Fibroblast of skin of back (primary cell): Measurements from ENCODE around the gene ACVR1C.

ENCODE experiments used
- DNase-seq: peaks from one replicate; pipeline ENCODE4 v3.0.0-alpha.2; 2013

ACVR1C gene

DNA sequence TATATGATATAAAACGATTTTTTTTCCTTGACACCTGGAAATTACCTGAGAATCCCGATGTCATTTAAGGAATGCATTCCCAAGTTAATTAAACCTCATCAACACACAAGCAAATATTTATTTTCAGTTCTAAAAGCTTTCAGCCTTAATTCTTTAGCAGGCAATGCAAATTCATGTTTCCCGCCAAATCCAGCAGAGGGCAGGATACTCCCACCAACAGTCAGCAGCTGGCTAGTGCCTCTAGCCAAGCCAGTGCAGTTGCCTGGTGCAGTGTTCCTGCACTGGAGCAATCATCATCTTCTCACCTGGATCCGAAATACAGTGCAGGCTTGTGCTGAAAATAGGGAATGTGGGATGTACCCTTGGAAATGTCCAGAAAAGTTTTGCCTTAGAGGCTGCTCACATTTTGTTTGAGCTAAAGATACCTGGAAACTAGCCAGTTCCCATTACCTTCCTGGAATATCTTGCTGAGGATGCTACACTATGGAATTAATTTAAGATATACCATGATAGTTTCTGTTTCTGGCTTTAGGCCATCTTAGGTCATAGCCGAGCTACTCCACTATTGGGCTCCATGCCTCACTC lies 136.4 kb downstream of the ACVR1C start:
- DNase-seq: peak; percentile 64

DNA sequence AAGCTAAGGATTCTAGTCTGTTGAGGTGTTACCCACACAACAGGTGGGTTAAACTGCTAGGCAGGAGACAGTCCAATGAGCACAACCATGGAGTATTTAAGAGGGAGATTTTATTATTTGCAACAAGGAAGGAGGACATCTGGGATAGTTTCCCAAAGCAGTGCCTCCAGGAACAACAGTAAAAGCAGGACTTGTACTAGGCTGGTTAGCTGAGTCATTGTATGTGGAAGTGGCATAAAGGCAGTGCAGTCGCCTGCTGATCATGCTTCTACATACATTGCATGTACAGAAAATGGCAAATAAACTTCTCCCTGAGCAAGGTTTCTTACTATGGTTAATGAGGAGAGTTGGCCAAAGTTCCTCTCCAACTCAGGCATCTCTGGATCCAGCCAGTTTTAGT lies 138.7 kb downstream of the ACVR1C start:
- no peak for DNase-seq

DNA sequence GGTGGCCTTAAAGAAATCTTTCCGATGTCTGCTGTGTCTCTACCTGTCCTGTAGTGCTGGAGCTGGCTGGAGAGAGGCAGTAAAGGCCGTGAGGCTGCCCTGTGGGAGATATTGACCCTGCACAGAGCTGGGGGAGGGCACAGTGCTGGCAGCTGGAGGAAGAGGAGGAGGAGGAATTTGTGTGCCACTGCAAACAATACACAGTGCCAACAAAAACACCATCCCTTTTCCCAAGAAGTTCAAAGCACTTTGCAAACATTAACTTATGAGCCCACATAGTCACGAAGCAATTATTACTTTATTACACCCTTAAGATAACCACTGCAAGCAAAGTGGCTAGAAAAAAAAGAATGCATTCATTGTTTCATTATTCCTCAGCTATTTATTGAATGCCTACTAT lies 139.8 kb downstream of the ACVR1C start:
- DNase-seq: no peak

DNA sequence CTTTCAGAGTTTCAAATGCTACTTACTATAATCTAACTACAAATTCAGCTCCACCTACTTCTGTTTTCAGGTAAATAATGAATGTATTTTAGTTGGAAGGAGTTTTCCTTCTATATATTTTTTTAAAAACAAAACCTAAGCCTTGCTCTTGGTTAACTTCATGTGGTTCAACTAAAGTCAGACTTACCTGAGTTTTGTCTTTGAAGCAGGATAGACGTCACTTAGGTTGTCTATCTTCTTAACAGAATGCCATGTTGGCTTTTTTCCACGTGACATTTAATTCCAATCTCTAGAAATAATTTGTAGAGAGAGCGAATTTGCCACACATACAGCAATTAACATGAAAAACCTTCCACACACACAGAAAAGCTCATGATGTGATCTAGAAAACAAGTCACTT lies 140.9 kb downstream of the ACVR1C start:
- no peak for DNase-seq

DNA sequence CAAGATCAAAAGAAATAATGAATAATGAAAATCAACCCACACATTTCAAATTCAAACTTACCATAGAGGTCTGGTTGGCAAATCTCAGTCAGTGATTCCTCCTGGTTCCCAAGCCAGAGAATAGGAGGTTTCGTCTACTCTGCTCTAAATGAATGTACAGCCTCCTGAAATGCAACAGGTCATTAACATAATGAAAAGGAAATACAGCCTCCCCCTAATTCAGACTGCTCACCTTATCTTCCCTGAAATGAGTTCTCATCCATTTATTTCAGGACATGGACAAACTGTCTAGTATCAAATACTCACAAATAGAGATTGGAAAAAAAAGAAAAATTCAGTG lies 141.4 kb downstream of the ACVR1C start:
- DNase-seq: no peak

DNA sequence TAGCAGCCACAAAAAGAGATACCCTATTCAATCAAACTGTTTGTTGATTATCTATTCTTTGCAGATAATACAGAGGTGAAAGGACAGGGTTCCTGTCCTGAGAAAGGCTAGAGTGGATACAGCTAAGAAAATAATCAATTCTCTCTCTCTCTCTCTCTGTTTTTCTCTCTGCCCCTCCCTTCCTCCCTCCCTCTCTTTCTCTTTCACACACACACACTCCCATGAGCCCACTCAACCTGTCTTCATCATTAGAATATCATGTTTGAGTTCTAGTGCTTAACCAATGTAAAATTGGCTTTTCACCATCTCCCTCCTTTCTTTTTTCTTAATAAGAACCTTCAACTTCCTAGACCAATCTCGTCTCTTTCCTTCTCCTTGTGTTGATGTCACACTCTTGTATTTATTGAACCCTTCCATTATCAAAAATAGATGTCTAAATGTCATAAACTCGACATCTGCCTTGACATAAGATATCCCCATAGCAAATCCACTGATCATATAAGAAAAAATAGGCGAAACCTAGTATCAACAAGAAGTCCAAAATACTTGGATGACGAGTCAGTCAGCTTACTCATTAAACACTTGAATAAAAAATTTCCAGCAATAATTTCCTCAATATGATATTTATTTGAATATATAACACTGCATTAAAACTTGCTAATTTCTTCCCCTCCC lies 141.9 kb downstream of the ACVR1C start:
- DNase-seq: peak; percentile 79

DNA sequence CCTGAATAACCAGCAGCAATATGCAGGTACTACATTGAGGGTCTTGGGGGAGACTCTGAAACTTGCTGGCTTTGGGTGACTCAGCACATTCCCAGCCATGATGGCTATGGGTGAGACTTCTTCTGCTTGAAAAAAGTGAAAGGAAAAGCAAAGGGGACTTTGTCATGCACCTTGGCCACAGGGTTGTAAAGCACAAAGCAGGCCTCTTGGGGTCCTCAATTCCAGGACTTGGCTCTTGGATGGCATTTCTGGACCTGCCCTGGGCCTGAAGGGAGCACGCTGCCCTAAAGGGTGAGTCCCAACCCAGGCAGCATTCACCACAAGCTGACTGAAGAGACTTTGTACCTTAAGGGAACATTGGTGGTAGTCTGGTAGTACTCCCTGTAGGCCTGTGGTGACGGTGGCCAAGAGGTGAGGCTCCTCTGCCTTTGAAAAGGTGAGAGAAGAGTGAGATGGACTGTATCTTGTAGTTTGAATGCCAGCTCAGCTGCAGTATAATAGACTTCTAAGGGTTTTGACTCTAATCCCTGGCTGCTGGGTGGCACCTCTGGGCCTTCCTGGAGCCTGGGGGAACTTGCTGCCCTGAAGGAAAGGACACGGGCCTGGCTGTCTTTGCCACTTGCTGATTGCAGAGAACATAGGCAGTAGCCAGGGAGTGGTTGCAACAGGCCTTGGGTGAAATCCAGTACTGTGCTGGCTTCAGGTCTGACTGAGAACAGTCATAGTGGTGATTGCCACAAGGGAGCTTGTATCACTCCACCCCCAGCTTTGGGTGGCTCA lies 148.3 kb downstream of the ACVR1C start:
- no peak for DNase-seq

DNA sequence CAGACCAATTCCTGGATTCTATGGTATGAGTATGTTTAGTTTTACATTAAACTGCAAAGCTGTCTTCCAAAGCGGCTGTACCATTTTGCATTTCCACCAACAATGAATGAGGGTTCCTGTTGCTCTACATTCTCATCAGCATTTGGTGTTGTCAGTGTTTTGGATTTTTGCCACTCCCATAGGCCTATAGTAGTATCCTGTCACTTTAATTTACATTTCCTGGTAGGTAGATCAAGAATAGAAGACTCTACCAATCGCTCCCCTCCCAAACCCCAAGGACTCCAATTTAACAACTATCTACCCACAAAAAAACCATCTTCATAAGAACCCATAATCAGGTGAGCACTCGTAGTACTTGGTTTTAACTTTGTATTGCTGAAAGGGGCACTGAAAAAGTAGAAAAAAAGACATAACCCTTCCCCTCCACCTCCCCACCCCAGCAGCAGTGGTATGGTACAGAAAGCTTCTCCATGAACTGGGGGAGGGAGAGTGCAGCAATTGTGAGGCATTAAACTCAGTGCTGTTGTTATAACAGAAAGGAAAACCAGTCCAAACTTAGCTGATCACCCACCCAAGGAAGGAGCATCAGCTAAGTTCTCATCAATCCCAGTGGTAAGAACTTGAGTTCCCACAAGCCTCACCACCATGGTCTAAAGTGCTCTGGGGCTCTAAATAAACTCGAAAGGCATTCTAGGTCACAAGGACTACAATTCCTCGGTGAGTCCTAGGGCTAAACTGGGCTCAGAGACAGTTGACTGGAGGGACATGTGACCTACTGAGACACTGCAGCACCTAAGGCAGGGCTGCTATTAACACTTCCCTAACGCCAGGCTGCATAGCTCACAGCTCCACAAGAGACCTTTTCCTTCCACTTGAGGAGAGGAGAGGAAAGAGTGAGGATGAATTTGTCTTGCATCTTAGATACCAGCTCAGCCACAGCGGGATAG lies 149.3 kb downstream of the ACVR1C start:
- DNase-seq: no peak

DNA sequence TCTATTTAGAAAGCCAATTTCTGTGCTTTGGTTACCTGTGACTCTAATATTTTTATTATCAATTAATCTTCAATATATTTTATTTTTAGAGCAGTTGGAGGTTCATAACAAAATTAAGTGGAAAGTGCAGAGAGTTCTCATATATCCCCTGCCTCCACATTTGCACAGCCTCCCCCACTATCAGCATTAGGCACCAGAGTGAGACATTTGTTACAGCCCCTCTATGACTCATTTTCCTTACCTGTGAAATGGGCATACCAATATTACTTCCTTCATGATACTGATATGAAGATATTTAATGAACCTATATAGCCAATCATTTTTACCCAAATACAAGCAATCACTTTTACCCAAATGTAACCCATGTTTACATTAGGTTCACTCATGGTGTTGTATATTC lies 150.7 kb downstream of the ACVR1C start:
- no peak for DNase-seq

DNA sequence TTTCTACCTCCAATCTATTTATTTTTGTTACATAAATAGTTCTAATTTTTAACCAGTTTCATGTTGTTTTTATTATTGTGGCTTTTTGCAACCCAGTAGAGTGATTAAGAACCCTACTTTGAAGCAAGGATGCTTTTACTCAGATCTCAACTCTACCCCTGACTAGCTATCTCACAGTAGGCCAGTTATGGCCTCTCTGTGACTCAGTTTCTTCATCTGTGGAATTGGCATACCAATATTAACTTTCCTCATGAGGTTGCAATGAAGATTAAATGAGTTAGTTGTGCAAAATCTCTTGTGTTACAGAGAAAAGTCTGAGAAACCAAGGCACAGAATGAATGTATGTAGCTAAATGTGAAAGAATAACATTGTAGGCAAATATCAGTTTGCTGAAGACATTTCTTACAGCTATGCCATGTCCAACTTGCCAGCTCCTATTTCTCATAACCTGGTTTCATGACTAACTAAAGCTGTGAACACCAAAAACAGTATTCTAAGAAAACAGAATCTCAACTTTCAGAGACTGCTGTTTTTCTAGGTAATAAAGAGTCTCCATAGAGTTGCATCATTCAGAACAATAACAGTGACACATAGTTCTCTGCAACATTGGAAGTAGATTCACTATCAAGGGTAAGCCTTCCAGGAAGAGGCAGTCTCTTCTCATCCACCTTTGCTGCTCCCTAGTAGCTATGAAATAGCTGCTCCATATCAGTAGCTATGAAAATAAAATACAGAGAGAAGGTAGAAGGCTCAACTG lies 151.5 kb downstream of the ACVR1C start:
- DNase-seq: peak; percentile 74
